HG03460 (cell line): Measurements from ENCODE around the gene CBL.
"Not testable (repeated sequence)": the region's sequence is repeated elsewhere in the genome, so short reads cannot be mapped to it uniquely, and the experiment has no call there.

ENCODE experiments used
- ATAC-seq: cut with Tn5 transposase; IDR thresholded peaks from one replicate; pipeline ENCODE4 v1.9.1; 2021; ENCODE audit not compliant: unreplicated experiment

The CBL gene

DNA sequence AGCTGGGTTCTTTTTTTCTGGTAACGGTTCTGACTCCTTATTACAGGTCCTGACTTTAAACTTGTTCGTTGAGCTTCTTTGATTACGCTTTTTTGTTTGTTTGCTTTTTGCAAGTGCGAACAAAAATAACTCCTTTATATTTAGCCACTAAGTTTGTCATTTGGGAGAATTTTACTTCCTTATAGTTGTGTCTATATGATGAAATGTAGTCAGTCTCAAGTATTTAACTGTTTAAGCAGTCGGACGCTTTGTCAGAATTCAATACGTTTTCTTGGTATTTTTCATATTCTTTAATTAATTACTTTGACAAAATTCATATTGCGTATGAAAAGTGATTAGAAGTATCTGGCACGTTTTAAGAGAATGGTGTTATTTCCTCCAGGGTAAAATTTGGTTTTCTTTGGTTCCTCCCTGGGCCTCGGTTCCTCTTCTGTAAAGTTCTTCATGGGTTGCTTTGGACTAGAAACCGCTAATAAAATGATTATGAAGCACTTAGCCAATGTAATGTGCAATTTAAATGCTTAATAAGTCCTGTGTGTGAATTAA, 1.3 kb downstream of the CBL start:
- no peak for ATAC-seq

- ATAC-seq, result no peak
Measured at GRCh38 chr11:119209186-119209585, 3.0 kb downstream of the CBL start.

DNA sequence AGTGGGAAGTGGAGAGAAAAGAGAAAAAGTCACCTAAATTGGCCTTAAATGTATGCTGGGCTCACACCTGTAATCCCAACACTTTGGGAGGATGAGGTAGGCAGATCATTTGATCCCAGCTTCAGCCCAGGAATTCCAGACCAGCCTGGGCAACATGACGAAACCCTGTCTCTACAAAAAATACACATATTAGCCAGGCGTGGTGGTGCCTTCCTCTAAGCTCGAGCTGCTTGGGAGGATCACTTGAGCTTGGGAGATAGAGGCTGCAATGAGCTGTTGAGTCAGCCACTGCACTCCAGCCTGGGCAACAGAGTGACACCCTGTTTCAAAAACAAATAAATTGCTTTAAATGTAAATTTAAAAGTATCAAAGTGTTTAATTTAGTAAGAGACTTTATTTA, 3.9 kb downstream of the CBL start:
- ATAC-seq, result no peak

- ATAC-seq, result no peak
Measured at GRCh38 chr11:119218141-119218878, 12.2 kb downstream of the CBL start.

- ATAC-seq, result no peak
Measured at GRCh38 chr11:119222308-119222707, 16.2 kb downstream of the CBL start.

- ATAC-seq, result no peak
Measured at GRCh38 chr11:119222891-119223290, 16.8 kb downstream of the CBL start.

DNA sequence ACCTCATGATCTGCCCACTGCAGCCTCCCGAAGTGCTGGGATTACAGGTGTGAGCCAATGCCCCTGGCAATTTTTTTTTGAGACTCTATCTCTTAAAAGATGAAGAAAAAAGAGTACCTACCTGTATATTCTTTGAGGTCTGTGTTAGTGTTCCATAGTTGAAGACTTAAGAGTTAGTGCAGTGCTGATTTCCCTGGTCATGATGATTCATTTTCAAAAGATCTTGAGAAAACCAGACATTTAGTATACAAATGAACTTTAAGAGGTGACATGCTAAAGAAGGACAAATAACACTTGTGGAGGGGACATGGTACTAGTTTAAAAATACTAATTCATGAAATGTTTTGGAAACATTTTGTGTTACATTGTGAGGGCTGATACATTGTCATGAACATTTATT, 17.7 kb downstream of the CBL start:
- ATAC-seq, result no peak

DNA sequence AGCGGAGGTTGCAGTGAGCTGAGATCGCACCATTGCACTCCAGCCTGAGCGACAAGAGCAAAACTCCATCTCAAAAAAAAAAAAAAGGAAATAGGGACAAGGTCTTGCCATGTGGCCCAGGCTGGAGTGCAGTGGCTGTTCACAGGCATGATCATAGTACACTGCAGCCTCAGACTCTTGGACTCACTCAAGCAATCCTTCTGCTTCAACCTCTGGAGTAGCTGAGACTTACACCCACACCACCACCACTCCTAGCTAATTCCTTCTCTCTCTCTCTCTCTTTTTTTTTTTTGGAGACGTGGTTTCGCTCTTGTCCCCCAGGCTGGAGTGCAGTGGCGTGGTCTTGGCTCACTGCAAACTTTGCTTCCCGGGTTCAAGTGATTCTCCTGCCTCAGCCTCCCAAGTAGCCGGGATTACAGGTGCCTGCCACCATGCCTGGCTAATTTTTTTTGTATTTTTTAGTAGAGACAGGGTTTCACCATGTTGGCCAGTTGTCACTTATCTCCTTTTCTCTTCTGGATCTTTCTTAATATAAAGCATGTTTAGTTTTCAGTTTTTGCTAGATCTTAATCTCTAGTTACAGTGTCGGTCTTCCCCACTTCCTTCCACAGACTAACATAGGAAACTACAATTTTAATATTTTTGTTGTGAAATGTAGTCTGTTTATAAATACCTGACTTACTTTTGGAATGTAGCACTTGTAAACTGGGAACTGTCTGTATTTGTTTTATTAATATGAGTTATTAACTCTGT, 22.6 kb downstream of the CBL start:
- ATAC-seq, result not testable (repeated sequence)

- ATAC-seq, result no peak
Measured at GRCh38 chr11:119229288-119229672, 23.1 kb downstream of the CBL start.

GRCh38 chr11:119229741-119230140, 23.6 kb downstream of the CBL start:
- no peak for ATAC-seq

- ATAC-seq, result no peak
Measured at GRCh38 chr11:119236490-119236889, 30.4 kb downstream of the CBL start.

- ATAC-seq, result no peak
Measured at GRCh38 chr11:119236891-119237290, 30.8 kb downstream of the CBL start.

DNA sequence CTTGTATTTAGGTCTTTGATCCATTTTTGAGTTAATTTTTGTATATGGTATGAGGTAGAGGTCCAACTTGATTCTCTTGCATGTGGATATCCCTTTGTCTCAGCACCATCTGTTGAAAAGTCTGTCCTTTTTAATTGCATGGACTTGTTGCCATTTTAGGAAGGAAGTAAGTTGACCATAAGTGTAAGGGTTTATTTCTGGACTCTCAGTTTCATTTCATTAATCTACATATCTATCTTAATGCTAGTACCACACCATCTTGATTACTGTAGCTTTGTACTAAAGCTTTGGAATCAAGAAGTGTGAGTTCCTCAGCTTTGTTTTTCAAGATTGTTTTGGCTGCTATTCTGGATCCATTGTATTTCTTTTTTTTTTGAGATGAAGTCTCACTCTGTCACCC, 31.4 kb downstream of the CBL start:
- no peak for ATAC-seq

GRCh38 chr11:119248750-119249670, 42.9 kb downstream of the CBL start:
- ATAC-seq, result no peak

DNA sequence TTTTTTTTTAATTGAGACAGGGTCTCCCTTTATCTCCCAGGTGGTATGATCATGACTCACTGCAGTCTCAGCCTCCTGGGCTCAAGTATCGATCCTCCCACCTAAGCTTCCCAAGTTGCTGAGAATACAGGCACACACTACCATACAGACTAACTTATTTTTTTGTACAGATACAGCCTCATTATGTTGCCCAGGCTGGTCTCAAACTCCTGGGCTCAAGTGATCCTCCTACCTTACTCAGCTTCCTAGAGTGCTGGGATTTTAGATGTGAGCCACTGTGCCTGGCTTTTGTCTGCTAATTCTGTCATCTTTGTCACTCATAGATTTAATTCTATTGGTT, 43.5 kb downstream of the CBL start:
- ATAC-seq, result no peak

- ATAC-seq, result no peak
Measured at GRCh38 chr11:119251114-119251513, 45.0 kb downstream of the CBL start.

DNA sequence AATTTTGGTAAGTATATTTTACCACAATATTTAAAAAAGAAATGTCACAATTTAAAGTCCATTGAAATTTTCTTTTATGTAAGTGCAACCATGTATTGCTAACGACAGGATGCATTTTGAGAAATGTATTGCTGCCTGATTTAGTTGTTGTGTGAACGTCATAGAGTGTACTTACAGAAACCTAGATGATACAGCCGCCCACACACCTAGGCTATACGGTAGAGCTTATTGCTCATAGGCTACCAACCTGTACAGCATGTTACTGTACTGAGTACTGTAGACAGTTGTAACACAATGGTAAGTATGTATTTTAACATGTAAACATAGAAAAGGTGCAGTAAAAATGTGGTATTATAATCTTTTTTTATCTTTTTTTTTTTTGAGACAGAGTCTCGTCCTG, 48.1 kb downstream of the CBL start:
- ATAC-seq, result no peak

DNA sequence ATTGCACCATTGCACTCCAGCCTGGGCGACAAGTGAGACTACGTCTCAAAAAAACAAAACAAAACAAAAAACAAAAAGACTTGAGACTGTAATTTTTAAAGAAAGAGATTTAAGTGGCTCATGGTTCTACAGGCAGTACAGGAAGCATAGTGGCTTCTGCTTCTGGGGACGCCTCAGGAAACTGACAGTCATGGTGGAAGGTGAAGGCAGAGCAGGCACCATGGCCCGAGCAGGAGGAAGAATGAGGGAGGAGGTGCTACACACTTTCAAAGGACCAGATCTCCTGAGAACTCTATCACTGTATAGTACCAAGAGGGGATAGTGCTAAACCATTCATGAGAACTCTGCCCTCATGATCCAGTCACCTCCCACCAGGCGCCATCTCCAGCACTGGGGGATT, 52.0 kb downstream of the CBL start:
- ATAC-seq, result no peak

GRCh38 chr11:119258983-119259382, 52.8 kb downstream of the CBL start:
- ATAC-seq, result no peak

DNA sequence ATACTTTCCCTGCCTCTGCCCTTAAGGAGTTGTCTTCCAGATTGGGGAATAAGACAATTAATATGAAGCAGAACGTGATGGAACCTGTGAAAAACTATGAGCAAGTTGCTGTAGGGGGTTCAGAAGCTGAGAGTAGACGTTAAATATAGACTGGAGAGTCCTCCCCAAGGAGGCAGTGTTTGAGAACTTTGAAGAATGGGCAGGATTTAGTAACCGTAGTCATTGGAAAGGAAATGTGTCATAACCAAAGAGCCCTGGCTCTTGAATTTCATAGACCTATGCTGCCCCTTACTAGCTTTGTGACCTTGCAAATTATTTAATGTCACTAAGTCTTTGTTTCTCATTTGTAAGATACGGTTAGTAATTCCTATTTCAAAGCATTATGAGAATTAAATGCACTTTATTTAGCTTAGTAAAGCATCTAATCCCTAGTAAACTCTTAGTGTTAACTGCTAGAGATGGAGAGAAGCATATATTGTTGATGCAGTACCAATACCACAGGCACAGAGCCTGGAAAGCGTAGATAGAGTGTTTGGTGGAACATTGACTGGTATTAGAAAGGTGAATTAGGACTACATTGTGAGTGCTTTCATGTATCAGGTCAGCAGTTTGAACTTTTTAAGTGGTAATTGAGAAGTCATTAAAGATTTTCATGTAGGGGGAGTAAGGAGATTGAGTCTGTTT, 56.7 kb downstream of the CBL start:
- peak; percentile 40 for ATAC-seq
